HCT116 (cell line): Measurements from ENCODE around the gene FRMPD3.

ENCODE experiments used
- ATF3 ChIP-seq: IDR thresholded peaks from 2 replicates; pipeline ENCODE4 v1.6.1; 2012
- CTCF ChIP-seq, 3 experiments: fragments of 200-600 bp in 1 of 3; sonication (generic) in 1 of 3; IDR thresholded peaks in 2 of 3; conservative IDR thresholded peaks in 1 of 3; 2 replicates each; pipeline ENCODE4 v1.5.1; 2012 to 2017; ENCODE audit warnings: low read depth in 2 of 3, low read length in 2 of 3, antibody characterized with exemption in 1 of 3, borderline replicate concordance in 1 of 3, control low read depth in 1 of 3, mild to moderate bottlenecking in 1 of 3, mixed read lengths in 1 of 3, mixed run types in 1 of 3, moderate library complexity in 1 of 3; ENCODE audit not compliant: insufficient read depth in 1 of 3
- EGR1 ChIP-seq: IDR thresholded peaks from 2 replicates; pipeline ENCODE4 v1.6.1; 2012; ENCODE audit warnings: low read depth
- EZH2phosphoT487 ChIP-seq: fragments of 200-600 bp; IDR thresholded peaks from 2 replicates; pipeline ENCODE4 v1.6.1; 2018; ENCODE audit warnings: antibody characterized with exemption, borderline replicate concordance
- FOSL1 ChIP-seq: IDR thresholded peaks from 2 replicates; pipeline ENCODE4 v1.6.1; 2012; ENCODE audit warnings: low read depth
- JUND ChIP-seq: IDR thresholded peaks from 2 replicates; pipeline ENCODE4 v1.6.1; 2012
- MAX ChIP-seq: IDR thresholded peaks from 2 replicates; pipeline ENCODE4 v1.6.1; 2012
- RAD21 ChIP-seq: IDR thresholded peaks from 2 replicates; pipeline ENCODE4 v1.6.1; 2012; ENCODE audit warnings: low read depth, mild to moderate bottlenecking
- REST ChIP-seq: IDR thresholded peaks from 2 replicates; pipeline ENCODE4 v1.6.1; 2012; ENCODE audit warnings: low read depth
- SIN3A ChIP-seq: IDR thresholded peaks from 2 replicates; pipeline ENCODE4 v1.6.1; 2012; ENCODE audit warnings: low read depth
- YY1 ChIP-seq: IDR thresholded peaks from 2 replicates; pipeline ENCODE4 v1.6.1; 2011; ENCODE audit warnings: low read length, low read depth, moderate library complexity, mild to moderate bottlenecking; ENCODE audit not compliant: insufficient replicate concordance; ENCODE audit errors: extremely low read depth

GRCh38 chrX:107484002-107484726 is 34.7 kb downstream of the FRMPD3 start:
- TF ChIP-seq SIN3A (no peak), FOSL1 (no peak), MAX (no peak), EZH2phosphoT487 (no peak), RAD21 (no peak), REST (no peak), CTCF (IDR thresholded peaks at IDR 0.05 in 2 of 3, conservative IDR thresholded peaks at IDR 0.05 in 1 of 3; ENCODE audit: borderline replicate concordance in 1 of 3, insufficient read depth in 1 of 3, low read depth in 2 of 3, low read length in 2 of 3) (no peak), YY1 (no peak), EGR1 (no peak), JUND (no peak), ATF3 (no peak)
